Transverse colon (tissue), 4 donors: ENCODE data around the gene LYPD6B. TPM values are rescaled to one million over a fixed set of nuclear protein-coding genes. Genes with fewer than 3 reads are reported as not detected.

Experiments
- DNase-seq: peaks from one replicate; pipeline ENCODE4 v3.0.0-alpha.2; 2019
- H3K27ac ChIP-seq, 4 donors: fragments of 200-600 bp; sonication (generic); 2 replicates each; pipeline ENCODE4 v1.5.1; 2016 to 2018; ENCODE audit warnings: inconsistent platforms in 4 of 4
- H3K27me3 ChIP-seq: fragments of 200-600 bp; sonication (generic); 2 replicates; pipeline ENCODE4 v1.5.1; 2017; ENCODE audit warnings: inconsistent platforms
- H3K36me3 ChIP-seq, 4 donors: fragments of 200-600 bp; sonication (generic); 2 replicates each; pipeline ENCODE4 v1.5.1; 2017 to 2019; ENCODE audit warnings: inconsistent platforms in 4 of 4
- H3K4me1 ChIP-seq, 4 donors: fragments of 200-600 bp; sonication (generic); 2 replicates each; pipeline ENCODE4 v1.5.1; 2017 to 2020; ENCODE audit warnings: inconsistent platforms in 4 of 4
- H3K4me3 ChIP-seq, 4 donors: fragments of 200-600 bp; sonication (generic); 1 replicate in 1 of 4; 2 replicates in 3 of 4; pipeline versions ENCODE4 v1.5.1 to v1.6.1; 2017 to 2019; ENCODE audit warnings: inconsistent platforms in 4 of 4
- H3K9me3 ChIP-seq, 2 donors: fragments of 200-600 bp; sonication (generic); 2 replicates each; pipeline ENCODE4 v1.5.1; 2017 to 2019; ENCODE audit warnings: inconsistent platforms in 2 of 2
- EP300 ChIP-seq: sonication (generic); formaldehyde crosslinking; IDR thresholded peaks from one replicate; pipeline ENCODE4 v1.6.1; 2017; ENCODE audit warnings: antibody characterized with exemption, low read depth
- POLR2A ChIP-seq: fragments of 450-650 bp; IDR thresholded peaks from one replicate; pipeline ENCODE4 v1.6.1; 2016; ENCODE audit warnings: antibody characterized with exemption, mild to moderate bottlenecking, moderate library complexity
- POLR2AphosphoS5 ChIP-seq, 3 donors: sonication (generic); formaldehyde crosslinking; IDR thresholded peaks; one replicate each; pipeline ENCODE4 v1.6.1; 2016; ENCODE audit warnings: antibody characterized with exemption in 3 of 3
- WGBS, 2 donors: methylation state at CpG; one replicate each; pipeline ENCODE4 v1.1.5; 2018; ENCODE audit warnings: low coverage in 1 of 2; 5-methylcytosine and 5-hydroxymethylcytosine counted together
- in situ Hi-C, 4 donors: fragments of 200-750 bp; cut with MboI; loops; one replicate each; pipeline versions ENCODE4 v1.15.0 to v1.15.1; 2017; ENCODE audit warnings: low sequenced_read_pairs in 3 of 4, low pct_ligation_motif_present in 1 of 4, low pct_unique_long_range_greater_than_20kb in 1 of 4
- intact Hi-C: fragments of 100-400 bp; cut with DNase I; formaldehyde crosslinking; loops from one replicate; pipeline ENCODE4 v1.15.1; 2023; ENCODE audit warnings: low total_unique reads
- total RNA-seq, 4 donors: library from RNA; depleted of rRNA; stranded (reverse); fragments of >200 nt; gene quantifications; one replicate each; pipeline ENCODE4 v1.1.0, GENCODE V29; 2016
- TF ChIP-seq, protein P1 (sequence below), 5 experiments: fragments of 200-600 bp in 3 of 5; fragments of 450-650 bp in 2 of 5; sonication (generic) in 3 of 5; IDR thresholded peaks; 1 replicate in 2 of 5; 2 replicates in 3 of 5; pipeline ENCODE4 v1.5.1; 2016 to 2017; ENCODE audit warnings: antibody characterized with exemption in 5 of 5, inconsistent platforms in 3 of 5, mild to moderate bottlenecking in 2 of 5, moderate library complexity in 1 of 5

The LYPD6B gene
- total RNA-seq, 4 donors from 2014 or later: 1.1 to 3.1 (median 2.6) TPM; not detected in 1

DNA sequence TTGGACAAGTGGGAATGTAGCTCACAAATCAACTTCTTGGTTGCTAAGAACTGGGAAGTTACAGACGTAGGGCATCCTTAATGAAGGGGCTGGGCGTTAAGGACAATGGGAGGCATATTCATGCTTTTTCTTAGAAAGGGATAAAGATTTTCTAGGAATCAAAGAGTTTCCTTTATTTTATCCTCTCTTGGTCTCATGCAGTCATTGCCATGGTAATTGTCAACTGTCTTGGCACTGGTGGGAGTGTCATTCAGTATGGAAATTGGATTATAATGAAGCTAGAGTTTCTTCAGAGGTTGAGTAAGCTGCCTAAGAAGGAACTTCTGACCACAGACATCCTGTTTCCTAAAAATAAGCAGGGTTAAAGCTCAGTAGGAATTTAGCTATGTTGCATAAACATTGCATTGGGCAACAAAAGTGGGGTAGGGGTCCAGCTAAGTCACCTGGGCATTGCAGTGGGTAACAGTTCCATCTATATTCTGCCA, 114.0 kb downstream of the LYPD6B start:
- Histone ChIP-seq H3K27me3 (no peaks in the 10 kb centered on the region), H3K36me3 (no peaks in the 10 kb centered on the region), H3K27ac (no peak overlapping the region), H3K4me3 (no peak overlapping the region), H3K4me1 (no peaks in the 10 kb centered on the region), H3K9me3 (no peaks in the 10 kb centered on the region)
- in situ Hi-C loops (no loop called here), intact Hi-C loops (loop anchor here (10.0 kb wide), 1 partner anchor 1962 kb away; no protein-coding TSS in a partner anchor)
- WGBS, 2 donors: 40 to 50% methylated on average over 2 of the region's 2 CpGs
- TF ChIP-seq POLR2AphosphoS5 (IDR thresholded peaks at IDR 0.05) (no peak), EP300 (no peak), POLR2A (no peak)
- TF ChIP-seq, protein P1, sequence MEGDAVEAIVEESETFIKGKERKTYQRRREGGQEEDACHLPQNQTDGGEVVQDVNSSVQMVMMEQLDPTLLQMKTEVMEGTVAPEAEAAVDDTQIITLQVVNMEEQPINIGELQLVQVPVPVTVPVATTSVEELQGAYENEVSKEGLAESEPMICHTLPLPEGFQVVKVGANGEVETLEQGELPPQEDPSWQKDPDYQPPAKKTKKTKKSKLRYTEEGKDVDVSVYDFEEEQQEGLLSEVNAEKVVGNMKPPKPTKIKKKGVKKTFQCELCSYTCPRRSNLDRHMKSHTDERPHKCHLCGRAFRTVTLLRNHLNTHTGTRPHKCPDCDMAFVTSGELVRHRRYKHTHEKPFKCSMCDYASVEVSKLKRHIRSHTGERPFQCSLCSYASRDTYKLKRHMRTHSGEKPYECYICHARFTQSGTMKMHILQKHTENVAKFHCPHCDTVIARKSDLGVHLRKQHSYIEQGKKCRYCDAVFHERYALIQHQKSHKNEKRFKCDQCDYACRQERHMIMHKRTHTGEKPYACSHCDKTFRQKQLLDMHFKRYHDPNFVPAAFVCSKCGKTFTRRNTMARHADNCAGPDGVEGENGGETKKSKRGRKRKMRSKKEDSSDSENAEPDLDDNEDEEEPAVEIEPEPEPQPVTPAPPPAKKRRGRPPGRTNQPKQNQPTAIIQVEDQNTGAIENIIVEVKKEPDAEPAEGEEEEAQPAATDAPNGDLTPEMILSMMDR (IDR thresholded peaks at IDR 0.05): no peak
- DNase-seq: no peak

DNA sequence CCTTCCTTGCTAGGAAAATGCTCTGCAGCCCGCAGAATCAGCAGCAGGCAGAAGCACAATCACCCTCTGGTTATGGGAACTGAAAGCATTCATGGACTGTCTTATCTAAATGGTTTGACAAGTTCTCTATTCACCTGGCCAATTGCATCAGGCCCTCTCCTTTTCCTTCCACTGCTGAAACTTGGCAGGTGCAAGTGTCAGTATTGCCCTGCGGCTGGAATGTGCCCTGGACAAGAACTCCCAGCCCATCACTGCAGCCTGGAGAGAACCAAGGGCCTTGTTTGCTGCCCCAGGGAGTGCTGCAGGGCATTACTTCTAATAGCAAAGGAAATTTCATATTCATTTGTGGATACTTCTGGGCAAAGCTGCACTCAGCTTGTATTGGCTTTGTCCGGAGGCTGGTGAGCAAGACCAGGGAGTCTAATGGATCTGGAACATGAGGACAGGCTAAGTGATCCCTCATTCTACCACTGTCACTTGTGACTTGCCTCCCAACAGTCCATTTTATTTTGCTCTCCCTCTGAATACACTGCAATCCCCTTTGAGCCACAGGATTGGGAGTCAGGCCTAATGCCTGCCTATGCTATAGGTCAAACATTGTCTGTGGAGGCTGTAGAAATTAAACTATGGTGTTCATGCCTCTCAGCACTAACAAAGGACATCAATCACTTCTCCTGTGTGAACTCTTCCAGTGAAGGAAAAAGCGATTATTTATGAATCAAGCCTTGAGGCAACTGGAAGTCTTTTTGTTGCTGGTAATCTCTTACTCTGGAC, 116.9 kb downstream of the LYPD6B start:
- no peaks in the 10 kb centered on the region for H3K27me3 ChIP-seq
- H3K36me3 ChIP-seq: no peaks in the 10 kb centered on the region
- no peak overlapping the region for H3K27ac ChIP-seq
- in situ Hi-C loops (no loop called here), intact Hi-C loops (loop anchor here (10.0 kb wide), 1 partner anchor 1959 kb away; no protein-coding TSS in a partner anchor)
- no peaks in the 10 kb centered on the region for H3K4me1 ChIP-seq
- 68 to 74% methylated on average over 2 to 4 of the region's 4 CpGs for WGBS, 2 donors
- TF ChIP-seq EP300: no peak
- DNase-seq: no peak
- no peak overlapping the region for H3K4me3 ChIP-seq
- no peaks in the 10 kb centered on the region for H3K9me3 ChIP-seq

DNA sequence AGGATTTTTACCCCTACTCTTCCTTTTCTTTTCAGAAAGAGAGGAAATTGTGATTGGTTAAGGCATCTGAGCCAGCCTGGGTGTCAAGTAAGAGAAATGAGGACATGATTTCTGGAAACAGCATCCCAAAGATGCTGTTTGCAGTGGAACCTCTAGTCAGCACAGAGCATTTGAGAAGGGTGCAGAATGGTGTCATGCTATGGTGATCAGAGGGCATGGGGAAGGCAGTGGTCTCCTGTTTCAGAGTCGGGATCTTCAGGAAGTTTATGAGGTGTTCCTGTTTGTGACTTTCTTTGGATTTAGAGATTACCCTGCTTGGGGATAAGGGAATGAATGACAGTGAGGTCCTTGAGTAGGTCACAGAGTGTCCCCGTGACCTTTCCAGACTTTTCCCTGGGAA, 117.5 kb downstream of the LYPD6B start:
- no peak for TF ChIP-seq POLR2AphosphoS5 (IDR thresholded peaks at IDR 0.05)
- TF ChIP-seq EP300: no peak
- TF ChIP-seq POLR2A: no peak
- TF ChIP-seq, protein P1 (IDR thresholded peaks at IDR 0.05): no peak
- WGBS, 2 donors: 72 to 95% methylated on average over 2 of the region's 2 CpGs
- no peak for DNase-seq
- H3K36me3 ChIP-seq: no peaks in the 10 kb centered on the region
- H3K27ac ChIP-seq: no peak overlapping the region
- intact Hi-C loops: loop anchor here (10.0 kb wide), 1 partner anchor 1959 kb away; no protein-coding TSS in a partner anchor
- H3K9me3 ChIP-seq: no peaks in the 10 kb centered on the region
- in situ Hi-C loops: no loop called here
- H3K4me3 ChIP-seq: no peak overlapping the region
- H3K4me1 ChIP-seq: no peaks in the 10 kb centered on the region
- H3K27me3 ChIP-seq: no peaks in the 10 kb centered on the region

DNA sequence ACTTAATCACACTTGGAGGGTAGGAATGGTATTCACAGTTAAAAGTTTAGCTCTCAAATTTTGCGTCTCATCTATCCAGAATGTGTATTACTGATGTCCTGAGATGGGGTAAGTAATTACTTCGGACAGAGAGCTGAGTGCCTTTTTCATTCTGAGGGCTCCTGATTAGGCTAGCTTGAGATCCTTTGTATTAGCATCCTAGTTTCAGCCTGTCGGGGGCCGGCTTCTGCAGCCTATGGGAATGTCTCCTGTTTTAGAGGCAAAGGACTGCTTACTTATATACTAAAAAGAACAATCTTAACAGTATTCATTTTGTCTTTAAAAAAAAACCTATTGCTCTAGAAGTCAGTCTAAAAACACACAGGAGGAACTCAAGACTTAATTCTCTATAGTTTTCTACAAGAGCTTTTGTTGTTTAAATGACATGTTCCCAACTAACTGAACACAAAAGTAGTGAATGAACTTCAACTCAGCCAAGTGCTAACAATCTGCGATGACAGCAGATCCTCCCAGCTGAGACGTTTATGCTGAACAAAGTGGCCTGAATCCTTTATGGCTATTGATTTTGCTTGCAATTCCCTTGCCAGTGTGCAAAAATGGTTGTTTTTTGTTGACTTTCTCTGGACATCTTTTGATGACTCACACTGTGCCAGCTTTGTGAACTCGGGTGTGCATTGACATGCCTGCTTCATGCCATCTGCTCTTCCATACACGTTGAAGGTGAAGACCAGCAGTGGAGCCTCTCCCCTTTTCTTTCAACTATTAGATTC, 118.7 kb downstream of the LYPD6B start:
- intact Hi-C loops: loop anchor here (10.0 kb wide), 1 partner anchor 1958 kb away; no protein-coding TSS in a partner anchor
- Histone ChIP-seq H3K4me3 (no peak overlapping the region), H3K4me1 (no peaks in the 10 kb centered on the region), H3K27ac (no peak overlapping the region), H3K27me3 (no peaks in the 10 kb centered on the region), H3K9me3 (no peaks in the 10 kb centered on the region), H3K36me3 (no peaks in the 10 kb centered on the region)
- DNase-seq: no peak
- in situ Hi-C loops: no loop called here
- TF ChIP-seq POLR2A (no peak), EP300 (no peak), POLR2AphosphoS5 (IDR thresholded peaks at IDR 0.05) (no peak)
- TF ChIP-seq, protein P1 (IDR thresholded peaks at IDR 0.05): no peak
- 66 to 73% methylated on average over 6 to 8 of the region's 8 CpGs for WGBS, 2 donors
